Measurements from ENCODE around the gene DOCK4.

DOCK4 gene

GRCh38 chr7:112110651-112111050 lies 95.5 kb downstream of the DOCK4 start:
- DNase-seq (ENCODE audit: low spot score), result no peak
- FAIRE-seq, result no peak

GRCh38 chr7:112110175-112110574 lies 96.0 kb downstream of the DOCK4 start:
- DNase-seq (ENCODE audit: low spot score), result no peak
- no peak for FAIRE-seq

GRCh38 chr7:112108981-112109380 lies 97.2 kb downstream of the DOCK4 start:
- no peak for FAIRE-seq
- no peak for DNase-seq (ENCODE audit: low spot score)

- DNase-seq (ENCODE audit: low spot score), result no peak
- no peak for FAIRE-seq
Observed at GRCh38 chr7:112105584-112106530, 100.3 kb downstream of the DOCK4 start.

GRCh38 chr7:112104120-112104519 lies 102.1 kb downstream of the DOCK4 start:
- DNase-seq (ENCODE audit: low spot score), result no peak
- no peak for FAIRE-seq

GRCh38 chr7:112103246-112103645 lies 103.0 kb downstream of the DOCK4 start:
- no peak for FAIRE-seq
- no peak for DNase-seq (ENCODE audit: low spot score)

GRCh38 chr7:112101201-112101846 lies 104.9 kb downstream of the DOCK4 start:
- DNase-seq (ENCODE audit: low spot score) (no peak), FAIRE-seq (no peak)

GRCh38 chr7:112097524-112097923 lies 108.7 kb downstream of the DOCK4 start:
- DNase-seq (ENCODE audit: low spot score), result no peak
- FAIRE-seq, result no peak

- FAIRE-seq (no peak), DNase-seq (ENCODE audit: low spot score) (no peak)
Observed at GRCh38 chr7:112093409-112093808, 112.8 kb downstream of the DOCK4 start.

- no peak for FAIRE-seq
- no peak for DNase-seq (ENCODE audit: low spot score)
Observed at GRCh38 chr7:112092709-112093395, 113.3 kb downstream of the DOCK4 start.

- FAIRE-seq (no peak), DNase-seq (ENCODE audit: low spot score) (no peak)
Observed at GRCh38 chr7:112092306-112092705, 113.9 kb downstream of the DOCK4 start.

GRCh38 chr7:112091768-112092167 lies 114.4 kb downstream of the DOCK4 start:
- FAIRE-seq, result no peak
- no peak for DNase-seq (ENCODE audit: low spot score)

GRCh38 chr7:112089551-112089950 lies 116.6 kb downstream of the DOCK4 start:
- DNase-seq (ENCODE audit: low spot score) (no peak), FAIRE-seq (no peak)

- peak; percentile 4 for FAIRE-seq
- DNase-seq (ENCODE audit: low spot score), result no peak
Observed at GRCh38 chr7:112088484-112089016, 117.6 kb downstream of the DOCK4 start.

- FAIRE-seq (peak; percentile 70), DNase-seq (ENCODE audit: low spot score) (peak; percentile 35)
Observed at GRCh38 chr7:112086496-112087254, 119.5 kb downstream of the DOCK4 start.

GRCh38 chr7:112084520-112084971 lies 121.7 kb downstream of the DOCK4 start:
- FAIRE-seq (no peak), DNase-seq (ENCODE audit: low spot score) (no peak)

- DNase-seq (ENCODE audit: low spot score) (no peak), FAIRE-seq (no peak)
Observed at GRCh38 chr7:112083776-112084355, 122.3 kb downstream of the DOCK4 start.

- FAIRE-seq, result no peak
- DNase-seq (ENCODE audit: low spot score), result no peak
Observed at GRCh38 chr7:112082306-112082705, 123.9 kb downstream of the DOCK4 start.

- FAIRE-seq (no peak), DNase-seq (ENCODE audit: low spot score) (no peak)
Observed at GRCh38 chr7:112081778-112082177, 124.4 kb downstream of the DOCK4 start.

GRCh38 chr7:112080978-112081377 lies 125.2 kb downstream of the DOCK4 start:
- FAIRE-seq, result no peak
- peak; percentile 94 for DNase-seq (ENCODE audit: low spot score)

GRCh38 chr7:112080441-112080840 lies 125.8 kb downstream of the DOCK4 start:
- FAIRE-seq (peak; percentile 98), DNase-seq (ENCODE audit: low spot score) (peak; percentile 98)

All from RCC 7860 (cell line).